ENCODE measurements around the gene HIGD1A. TPM values are rescaled to one million over a fixed set of nuclear protein-coding genes. Genes with fewer than 3 reads are reported as not detected.

The HIGD1A gene
- polyA plus RNA-seq, 1 donor (not counting 4 experiments of a cell fraction or from before 2014, with no cell fraction given): 443 TPM

- Histone ChIP-seq H3K9me3 (ENCODE audit: control insufficient read depth, low read depth, low read length) (no peaks in the 10 kb centered on the region), H4K20me1 (ENCODE audit: control insufficient read depth, extremely low read depth, insufficient read depth, low read length) (no peaks in the 10 kb centered on the region), H3K4me3 (ENCODE audit: control insufficient read depth in 2 of 3, extremely low read depth in 1 of 3, insufficient read depth in 2 of 3, low read depth in 1 of 3, low read length in 3 of 3) (no peak overlapping the region), H3K79me2 (ENCODE audit: control insufficient read depth, insufficient read depth, low read length) (peaks cover 18% of the 10 kb centered on the region), H3K4me2 (ENCODE audit: control insufficient read depth, extremely low read depth, insufficient read depth, low read depth, low read length) (no peak overlapping the region), H3K27ac (ENCODE audit: control insufficient read depth, insufficient read depth, low read length) (no peak overlapping the region), H3K9me1 (ENCODE audit: control insufficient read depth, extremely low read depth, insufficient read depth, low read length) (no peaks in the 10 kb centered on the region), H3K4me1 (ENCODE audit: control insufficient read depth, extremely low read depth, insufficient read depth, low read length) (peaks cover 3% of the 10 kb centered on the region), H3K9ac (ENCODE audit: control insufficient read depth, extremely low read depth, insufficient read depth, low read length) (no peak overlapping the region), H3K36me3 (ENCODE audit: control insufficient read depth in 2 of 2, extremely low read depth in 1 of 2, insufficient read depth in 2 of 2, low read length in 2 of 2) (peaks cover 4 to 8% of the 10 kb centered on the region in 2 experiments), H2AFZ (ENCODE audit: control insufficient read depth, low read length) (no peak overlapping the region), H3K27me3 (ENCODE audit: control insufficient read depth, extremely low read depth, insufficient read depth, low read length) (no peaks in the 10 kb centered on the region)
- TF ChIP-seq CTCF (optimal IDR thresholded peaks at IDR 0.05 in 1 of 3, IDR thresholded peaks at IDR 0.05 in 1 of 3, conservative IDR thresholded peaks at IDR 0.05 in 1 of 3; ENCODE audit: extremely low read depth in 1 of 3, insufficient read depth in 2 of 3, low read length in 3 of 3) (no peak), EZH2 (IDR thresholded peaks at IDR 0.05; ENCODE audit: low read length) (no peak)
- no peak for FAIRE-seq
- no peak for DNase-seq (ENCODE audit: low read depth, low spot score)
- dilution Hi-C loops (cut with MboI; ENCODE audit: extremely low pct_ligation_motif_present, low sequenced_read_pairs): no loop called here
Observed at GRCh38 chr3:42786212-42786611, 18.1 kb downstream of the HIGD1A start.

- dilution Hi-C loops (cut with MboI; ENCODE audit: extremely low pct_ligation_motif_present, low sequenced_read_pairs): no loop called here
- peak; percentile 8 to 62 (median 55) for TF ChIP-seq CTCF (optimal IDR thresholded peaks at IDR 0.05 in 1 of 3, IDR thresholded peaks at IDR 0.05 in 1 of 3, conservative IDR thresholded peaks at IDR 0.05 in 1 of 3; ENCODE audit: extremely low read depth in 1 of 3, insufficient read depth in 2 of 3, low read length in 3 of 3)
- TF ChIP-seq EZH2 (IDR thresholded peaks at IDR 0.05; ENCODE audit: low read length): no peak
- peak; percentile 23 for DNase-seq (ENCODE audit: low read depth, low spot score)
- Histone ChIP-seq H2AFZ (ENCODE audit: control insufficient read depth, low read length) (no peak overlapping the region), H3K27ac (ENCODE audit: control insufficient read depth, insufficient read depth, low read length) (no peak overlapping the region), H3K4me3 (ENCODE audit: control insufficient read depth in 2 of 3, extremely low read depth in 1 of 3, insufficient read depth in 2 of 3, low read depth in 1 of 3, low read length in 3 of 3) (no peak overlapping the region), H3K36me3 (ENCODE audit: control insufficient read depth in 2 of 2, extremely low read depth in 1 of 2, insufficient read depth in 2 of 2, low read length in 2 of 2) (peaks cover 3 to 10% of the 10 kb centered on the region in 2 experiments), H3K9me3 (ENCODE audit: control insufficient read depth, low read depth, low read length) (no peaks in the 10 kb centered on the region), H3K4me2 (ENCODE audit: control insufficient read depth, extremely low read depth, insufficient read depth, low read depth, low read length) (no peak overlapping the region), H3K79me2 (ENCODE audit: control insufficient read depth, insufficient read depth, low read length) (peaks cover 2% of the 10 kb centered on the region), H4K20me1 (ENCODE audit: control insufficient read depth, extremely low read depth, insufficient read depth, low read length) (no peaks in the 10 kb centered on the region), H3K27me3 (ENCODE audit: control insufficient read depth, extremely low read depth, insufficient read depth, low read length) (no peaks in the 10 kb centered on the region), H3K4me1 (ENCODE audit: control insufficient read depth, extremely low read depth, insufficient read depth, low read length) (peaks cover 3% of the 10 kb centered on the region), H3K9ac (ENCODE audit: control insufficient read depth, extremely low read depth, insufficient read depth, low read length) (no peak overlapping the region), H3K9me1 (ENCODE audit: control insufficient read depth, extremely low read depth, insufficient read depth, low read length) (no peaks in the 10 kb centered on the region)
- FAIRE-seq: peak; percentile 81
Observed at GRCh38 chr3:42780892-42781700, 23.2 kb downstream of the HIGD1A start.
